ENCODE measurements around the gene DXO.

Gene DXO

GRCh38 chr6:31948753-31949413 is 23.1 kb downstream of the DXO start:
- H3K4me3 ChIP-seq (ENCODE audit: low read depth, low read length) = no peak overlapping the region
- no peak for DNase-seq (ENCODE audit: low read depth)
- TF ChIP-seq CTCF (IDR thresholded peaks at IDR 0.05; ENCODE audit: control insufficient read depth, extremely low read depth, insufficient read depth) = no peak

DNA sequence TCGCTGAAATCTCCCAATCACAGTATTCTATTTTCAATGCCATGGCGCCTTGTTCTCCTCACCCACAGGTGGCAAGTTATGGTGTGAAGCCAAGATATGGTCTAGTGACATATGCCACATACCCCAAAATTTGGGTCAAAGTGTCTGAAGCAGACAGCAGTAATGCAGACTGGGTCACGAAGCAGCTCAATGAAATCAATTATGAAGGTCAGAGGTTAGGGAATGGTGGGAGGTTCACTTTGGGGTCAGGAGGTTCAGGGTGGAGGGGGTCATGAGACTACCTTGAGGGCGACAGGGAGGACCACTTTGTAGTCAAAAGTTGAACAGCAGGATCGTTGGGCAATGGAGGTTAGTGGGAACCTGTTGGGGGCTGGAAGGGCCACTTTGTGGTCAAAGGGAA is 23.6 kb downstream of the DXO start:
- TF ChIP-seq CTCF (IDR thresholded peaks at IDR 0.05; ENCODE audit: control insufficient read depth, extremely low read depth, insufficient read depth) = no peak
- no peak overlapping the region for H3K4me3 ChIP-seq (ENCODE audit: low read depth, low read length)
- no peak for DNase-seq (ENCODE audit: low read depth)

- TF ChIP-seq CTCF (IDR thresholded peaks at IDR 0.05; ENCODE audit: control insufficient read depth, extremely low read depth, insufficient read depth) = no peak
- H3K4me3 ChIP-seq (ENCODE audit: low read depth, low read length) = no peak overlapping the region
These were observed 24.1 kb downstream of the DXO start for GRCh38 chr6:31947864-31948263.

DNA sequence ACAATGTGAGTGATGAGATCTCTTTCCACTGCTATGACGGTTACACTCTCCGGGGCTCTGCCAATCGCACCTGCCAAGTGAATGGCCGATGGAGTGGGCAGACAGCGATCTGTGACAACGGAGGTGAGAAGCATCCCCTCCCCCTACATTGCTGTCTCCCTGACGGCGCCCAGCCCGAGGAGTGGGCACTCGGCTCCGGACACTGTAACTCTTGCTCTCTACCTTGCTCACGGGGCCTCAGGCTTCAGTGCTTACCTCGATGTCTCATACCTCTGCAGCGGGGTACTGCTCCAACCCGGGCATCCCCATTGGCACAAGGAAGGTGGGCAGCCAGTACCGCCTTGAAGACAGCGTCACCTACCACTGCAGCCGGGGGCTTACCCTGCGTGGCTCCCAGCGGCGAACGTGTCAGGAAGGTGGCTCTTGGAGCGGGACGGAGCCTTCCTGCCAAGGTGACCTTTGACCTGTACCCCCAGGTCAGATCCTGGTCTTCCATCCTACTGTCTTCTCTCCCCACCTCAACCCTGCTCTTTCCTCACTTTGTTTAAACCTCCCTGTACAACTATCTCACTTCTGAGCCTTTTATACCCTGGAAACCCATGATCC is 24.8 kb downstream of the DXO start:
- TF ChIP-seq CTCF (IDR thresholded peaks at IDR 0.05; ENCODE audit: control insufficient read depth, extremely low read depth, insufficient read depth) = no peak
- no peak for DNase-seq (ENCODE audit: low read depth)
- H3K4me3 ChIP-seq (ENCODE audit: low read depth, low read length) = no peak overlapping the region

More at GRCh38 chr6:31947864-31948263, 24.1 kb downstream of the DXO start:
- DNase-seq (ENCODE audit: low read depth) = no peak

DNA sequence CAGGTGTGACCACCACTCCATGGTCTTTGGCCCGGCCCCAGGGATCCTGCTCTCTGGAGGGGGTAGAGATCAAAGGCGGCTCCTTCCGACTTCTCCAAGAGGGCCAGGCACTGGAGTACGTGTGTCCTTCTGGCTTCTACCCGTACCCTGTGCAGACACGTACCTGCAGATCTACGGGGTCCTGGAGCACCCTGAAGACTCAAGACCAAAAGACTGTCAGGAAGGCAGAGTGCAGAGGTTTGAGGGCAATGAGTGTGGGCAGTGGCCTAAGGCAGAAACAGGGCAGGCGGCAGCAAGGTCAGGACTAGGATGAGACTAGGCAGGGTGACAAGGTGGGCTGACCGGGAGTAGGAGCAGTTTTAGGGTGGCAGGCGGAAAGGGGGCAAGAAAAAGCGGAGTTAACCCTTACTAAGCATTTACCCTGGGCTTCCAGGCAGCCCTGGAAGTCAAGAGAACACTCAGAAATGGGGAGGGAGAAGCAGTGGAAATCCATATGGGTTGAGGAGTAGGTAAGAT is 25.5 kb downstream of the DXO start:
- DNase-seq (ENCODE audit: low read depth) = no peak
- no peak overlapping the region for H3K4me3 ChIP-seq (ENCODE audit: low read depth, low read length)
- no peak for TF ChIP-seq CTCF (IDR thresholded peaks at IDR 0.05; ENCODE audit: control insufficient read depth, extremely low read depth, insufficient read depth)

DNA sequence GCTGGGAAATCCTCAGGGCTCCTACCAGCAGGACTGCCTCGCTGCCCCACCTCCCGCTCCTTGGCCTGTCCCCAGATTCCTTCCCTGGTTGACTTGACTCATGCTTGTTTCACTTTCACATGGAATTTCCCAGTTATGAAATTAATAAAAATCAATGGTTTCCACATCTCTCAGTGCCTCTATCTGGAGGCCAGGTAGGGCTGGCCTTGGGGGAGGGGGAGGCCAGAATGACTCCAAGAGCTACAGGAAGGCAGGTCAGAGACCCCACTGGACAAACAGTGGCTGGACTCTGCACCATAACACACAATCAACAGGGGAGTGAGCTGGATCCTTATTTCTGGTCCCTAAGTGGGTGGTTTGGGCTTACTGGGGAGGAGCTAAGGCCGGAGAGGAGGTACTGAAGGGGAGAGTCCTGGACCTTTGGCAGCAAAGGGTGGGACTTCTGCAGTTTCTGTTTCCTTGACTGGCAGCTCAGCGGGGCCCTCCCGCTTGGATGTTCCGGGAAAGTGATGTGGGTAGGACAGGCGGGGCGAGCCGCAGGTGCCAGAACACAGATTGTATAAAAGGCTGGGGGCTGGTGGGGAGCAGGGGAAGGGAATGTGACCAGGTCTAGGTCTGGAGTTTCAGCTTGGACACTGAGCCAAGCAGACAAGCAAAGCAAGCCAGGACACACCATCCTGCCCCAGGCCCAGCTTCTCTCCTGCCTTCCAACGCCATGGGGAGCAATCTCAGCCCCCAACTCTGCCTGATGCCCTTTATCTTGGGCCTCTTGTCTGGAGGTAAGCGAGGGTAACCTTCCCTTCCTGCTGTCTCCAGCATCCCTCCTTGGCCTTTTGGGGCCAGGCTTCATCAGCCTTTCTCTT is 26.2 kb downstream of the DXO start, which contains the start of gene CFB:
CFB (plus strand) TSS at position 589 of the 863 bp plus-strand sequence; CDS start at position 716, 127 bp downstream.
- H3K4me3 ChIP-seq (ENCODE audit: low read depth, low read length) = no peak within 1 kb of the TSS
- TF ChIP-seq CTCF (IDR thresholded peaks at IDR 0.05; ENCODE audit: control insufficient read depth, extremely low read depth, insufficient read depth) = no peak
- DNase-seq (ENCODE audit: low read depth) = no peak
